Trophoblast cell (in vitro differentiated cells and primary cell): ENCODE measurements around the gene AADACL4.
"Not testable (repeated sequence)": the region's sequence is repeated elsewhere in the genome, so short reads cannot be mapped to it uniquely, and the experiment has no call there.

Experiments used
- DNase-seq, 2 donors: peaks; one replicate each; pipeline ENCODE4 v3.0.0-alpha.2; 2016
- H2AFZ ChIP-seq: 2 replicates; pipeline ENCODE4 v1.6.1; 2013; ENCODE audit warnings: low read length, moderate library complexity, mild to moderate bottlenecking; ENCODE audit not compliant: insufficient read depth, poor library complexity
- H2AK5ac ChIP-seq: 2 replicates; pipeline ENCODE4 v1.6.1; 2013; ENCODE audit warnings: mild to moderate bottlenecking, low read length
- H2BK120ac ChIP-seq: 2 replicates; pipeline ENCODE4 v1.6.1; 2013; ENCODE audit warnings: low read length, mild to moderate bottlenecking, moderate library complexity; ENCODE audit not compliant: insufficient read depth, poor library complexity
- H2BK12ac ChIP-seq: 2 replicates; pipeline ENCODE4 v1.6.1; 2013; ENCODE audit warnings: mild to moderate bottlenecking, low read length, moderate library complexity
- H2BK5ac ChIP-seq: 2 replicates; pipeline ENCODE4 v1.6.1; 2013; ENCODE audit warnings: low read length, low read depth, moderate library complexity, mild to moderate bottlenecking; ENCODE audit not compliant: poor library complexity
- H3K14ac ChIP-seq: 2 replicates; pipeline ENCODE4 v1.6.1; 2013; ENCODE audit warnings: mild to moderate bottlenecking, low read length
- H3K18ac ChIP-seq: 2 replicates; pipeline ENCODE4 v1.6.1; 2013; ENCODE audit warnings: mild to moderate bottlenecking, low read length
- H3K23ac ChIP-seq: 2 replicates; pipeline ENCODE4 v1.6.1; 2013; ENCODE audit warnings: low read length
- H3K27ac ChIP-seq: 2 replicates; pipeline ENCODE4 v1.5.1; 2013; ENCODE audit warnings: low read depth, mild to moderate bottlenecking, inconsistent platforms, low read length, moderate library complexity
- H3K27me3 ChIP-seq: 2 replicates; pipeline ENCODE4 v1.6.1; 2013; ENCODE audit warnings: inconsistent platforms, mild to moderate bottlenecking, low read length, moderate library complexity; ENCODE audit not compliant: insufficient read depth
- H3K36me3 ChIP-seq, 2 experiments: 1 replicate in 1 of 2; 2 replicates in 1 of 2; pipeline ENCODE4 v1.6.1; 2013; ENCODE audit warnings: low read length in 2 of 2, mild to moderate bottlenecking in 2 of 2, moderate library complexity in 1 of 2; ENCODE audit not compliant: insufficient read depth in 2 of 2, control insufficient read depth in 1 of 2
- H3K4ac ChIP-seq: 2 replicates; pipeline ENCODE4 v1.6.1; 2013; ENCODE audit warnings: low read depth, mild to moderate bottlenecking, low read length, moderate library complexity
- H3K4me1 ChIP-seq, 2 experiments: 1 replicate in 1 of 2; 2 replicates in 1 of 2; pipeline ENCODE4 v1.6.1; 2013; ENCODE audit warnings: low read length in 2 of 2, mild to moderate bottlenecking in 2 of 2, moderate library complexity in 1 of 2; ENCODE audit not compliant: insufficient read depth in 2 of 2, control insufficient read depth in 1 of 2
- H3K4me2 ChIP-seq: 2 replicates; pipeline ENCODE4 v1.6.1; 2013; ENCODE audit warnings: inconsistent platforms, mild to moderate bottlenecking, low read length, moderate library complexity
- H3K4me3 ChIP-seq: 2 replicates; pipeline ENCODE4 v1.5.1; 2013; ENCODE audit warnings: mild to moderate bottlenecking, low read depth, low read length, inconsistent platforms
- H3K79me1 ChIP-seq: one replicate; pipeline ENCODE4 v1.6.1; 2013; ENCODE audit warnings: low read length
- H3K79me2 ChIP-seq: 2 replicates; pipeline ENCODE4 v1.6.1; 2013; ENCODE audit warnings: low read length, mild to moderate bottlenecking; ENCODE audit not compliant: control insufficient read depth, insufficient read depth, poor library complexity
- H3K9ac ChIP-seq: 2 replicates; pipeline ENCODE4 v1.6.1; 2013; ENCODE audit warnings: mild to moderate bottlenecking, low read length
- H3K9me3 ChIP-seq: 2 replicates; pipeline ENCODE4 v1.6.1; 2013; ENCODE audit warnings: low read depth, mild to moderate bottlenecking, control low read depth, inconsistent platforms, low read length; ENCODE audit not compliant: insufficient read depth
- H4K12ac ChIP-seq: 2 replicates; pipeline ENCODE4 v1.6.1; 2013; ENCODE audit warnings: low read depth, mild to moderate bottlenecking, low read length, moderate library complexity
- H4K8ac ChIP-seq: 2 replicates; pipeline ENCODE4 v1.6.1; 2013; ENCODE audit warnings: low read depth, mild to moderate bottlenecking, low read length, moderate library complexity
- H4K91ac ChIP-seq: one replicate; pipeline ENCODE4 v1.6.1; 2013; ENCODE audit warnings: low read depth, mild to moderate bottlenecking, low read length, moderate library complexity
- WGBS: extraction: QIAGEN DNeasy Blood & Tissue Kit; methylation state at CpG from one replicate; pipeline ENCODE4 v1.1.7; 2013; ENCODE audit warnings: missing lambda C conversion rate; ENCODE audit not compliant: insufficient read length, insufficient coverage; ENCODE audit errors: extremely low coverage; 5-methylcytosine and 5-hydroxymethylcytosine counted together

Gene AADACL4

DNA sequence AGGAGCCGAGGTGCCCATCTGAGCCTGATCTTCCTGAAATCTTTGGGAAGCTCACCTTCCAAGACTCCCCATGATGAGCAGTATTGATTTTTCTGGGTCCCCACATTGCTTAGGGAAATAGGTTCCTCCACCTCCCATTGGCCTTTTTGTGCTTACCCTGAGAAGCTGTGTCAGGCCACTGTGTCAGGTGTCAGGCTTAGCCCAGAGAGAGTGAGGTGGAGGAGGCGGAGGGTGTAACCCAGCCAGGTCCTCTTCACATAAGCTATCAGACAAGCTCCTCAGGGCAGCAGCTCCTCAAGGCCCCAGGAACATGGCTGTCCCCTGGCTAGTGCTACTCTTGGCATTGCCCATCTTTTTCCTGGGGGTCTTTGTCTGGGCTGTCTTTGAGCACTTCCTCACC, 352 bp downstream of the AADACL4 start:
- Histone ChIP-seq H2AK5ac (no peak overlapping the region), H3K14ac (no peak overlapping the region), H3K4me3 (peak overlapping the region; percentile 41), H3K18ac (no peak overlapping the region), H2BK120ac (no peak overlapping the region), H3K4me2 (no peak overlapping the region), H2BK5ac (no peak overlapping the region), H4K8ac (no peak overlapping the region), H3K27ac (no peak overlapping the region), H3K79me2 (no peaks in the 10 kb centered on the region), H3K4ac (no peak overlapping the region), H4K91ac (no peak overlapping the region), H3K79me1 (no peaks in the 10 kb centered on the region), H3K23ac (no peak overlapping the region), H4K12ac (no peak overlapping the region), H2AFZ (no peak overlapping the region), H3K9ac (no peak overlapping the region), H3K4me1 (no peaks in the 10 kb centered on the region), H3K27me3 (no peaks in the 10 kb centered on the region), H2BK12ac (no peak overlapping the region), H3K9me3 (peaks cover 6% of the 10 kb centered on the region), H3K36me3 (no peaks in the 10 kb centered on the region)
- WGBS = no CpG with 5 or more reads among the region's 2 CpGs
- no peak for DNase-seq

GRCh38 chr1:12644829-12645228, 944 bp downstream of the AADACL4 start:
- Histone ChIP-seq H3K79me2 (no peaks in the 10 kb centered on the region), H3K9ac (no peak overlapping the region), H3K9me3 (peaks cover 2% of the 10 kb centered on the region), H3K4ac (no peak overlapping the region), H3K4me1 (no peaks in the 10 kb centered on the region), H2BK12ac (no peak overlapping the region), H4K8ac (no peak overlapping the region), H2BK5ac (no peak overlapping the region), H2AFZ (no peak overlapping the region), H3K14ac (no peak overlapping the region), H3K27ac (no peak overlapping the region), H3K27me3 (no peaks in the 10 kb centered on the region), H2AK5ac (no peak overlapping the region), H2BK120ac (no peak overlapping the region), H4K12ac (no peak overlapping the region), H3K4me3 (no peak overlapping the region), H4K91ac (no peak overlapping the region), H3K23ac (no peak overlapping the region), H3K79me1 (no peaks in the 10 kb centered on the region), H3K4me2 (no peak overlapping the region), H3K18ac (no peak overlapping the region), H3K36me3 (no peaks in the 10 kb centered on the region)
- no peak for DNase-seq
- 94% methylated on average over 1 of the region's 2 CpGs for WGBS

DNA sequence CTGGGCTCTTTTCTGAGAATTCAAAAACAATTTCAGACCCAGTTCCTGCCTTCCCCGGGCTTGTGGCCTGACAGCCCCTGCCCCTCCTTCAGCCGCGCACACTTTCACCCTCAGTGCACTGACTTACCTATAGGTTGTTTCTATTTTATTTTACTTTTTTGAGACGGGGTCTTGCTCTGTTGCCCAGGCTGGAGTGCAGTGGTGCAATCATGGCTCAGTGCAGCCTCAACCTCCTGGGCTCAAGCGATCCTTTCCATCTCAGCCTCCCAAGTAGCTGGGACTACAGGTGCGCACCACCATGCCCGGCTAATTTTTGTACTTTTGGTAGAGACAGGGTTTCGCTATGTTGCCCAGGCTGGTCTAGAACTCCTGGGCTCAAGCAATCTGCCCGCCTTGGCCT, 1.5 kb downstream of the AADACL4 start:
- not testable (repeated sequence) for H2BK5ac ChIP-seq, H3K18ac ChIP-seq, H3K4me3 ChIP-seq, H3K14ac ChIP-seq, H4K8ac ChIP-seq, H3K23ac ChIP-seq, H3K9me3 ChIP-seq, H3K36me3 ChIP-seq, H3K4me2 ChIP-seq, DNase-seq, H3K4me1 ChIP-seq, H4K91ac ChIP-seq, H2AFZ ChIP-seq, H2BK12ac ChIP-seq, H3K9ac ChIP-seq, H3K4ac ChIP-seq, H3K27ac ChIP-seq, H3K27me3 ChIP-seq, H3K79me1 ChIP-seq, H3K79me2 ChIP-seq, H2AK5ac ChIP-seq, H2BK120ac ChIP-seq, H4K12ac ChIP-seq
- WGBS = no CpG with 5 or more reads among the region's 9 CpGs

DNA sequence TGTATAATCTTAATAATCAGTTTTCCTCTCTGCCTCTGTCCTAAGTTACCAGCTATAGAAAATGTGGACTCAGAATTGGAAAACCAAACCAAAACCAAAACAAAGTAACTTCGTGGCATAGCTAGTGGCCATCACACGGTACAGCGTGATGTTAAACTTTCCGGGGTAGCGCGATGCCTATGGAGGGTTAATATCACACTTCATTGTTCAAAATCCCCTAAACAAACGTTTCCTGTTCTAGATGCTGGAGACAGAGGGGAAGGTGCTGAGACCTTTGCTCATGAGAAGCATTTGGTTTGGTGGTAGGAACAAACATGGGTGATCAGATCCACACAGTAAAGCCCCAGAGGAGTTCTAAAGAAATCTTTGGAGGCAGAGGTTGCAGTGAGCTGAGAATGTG, 4.9 kb downstream of the AADACL4 start:
- Histone ChIP-seq H3K27ac (no peak overlapping the region), H3K4me3 (no peak overlapping the region), H3K4me1 (peaks cover 0 to 8% of the 10 kb centered on the region in 2 experiments), H2AFZ (no peak overlapping the region), H3K23ac (no peak overlapping the region), H3K79me2 (no peaks in the 10 kb centered on the region), H2AK5ac (no peak overlapping the region), H2BK12ac (no peak overlapping the region), H3K18ac (no peak overlapping the region), H4K8ac (no peak overlapping the region), H3K4ac (no peak overlapping the region), H2BK5ac (no peak overlapping the region), H3K36me3 (no peaks in the 10 kb centered on the region), H3K9ac (no peak overlapping the region), H3K27me3 (no peaks in the 10 kb centered on the region), H4K12ac (no peak overlapping the region), H3K79me1 (no peaks in the 10 kb centered on the region), H2BK120ac (no peak overlapping the region), H4K91ac (no peak overlapping the region), H3K4me2 (no peak overlapping the region), H3K9me3 (peaks cover 3% of the 10 kb centered on the region), H3K14ac (no peak overlapping the region)
- no CpG with 5 or more reads among the region's 7 CpGs for WGBS
- DNase-seq = no peak
